ENCODE data around the gene RGPD6.
"Not testable (repeated sequence)": the region's sequence is repeated elsewhere in the genome, so short reads cannot be mapped to it uniquely, and the experiment has no call there.

Gene RGPD6

GRCh38 chr2:110481200-110481599 lies 95.8 kb downstream of the RGPD6 start:
- DNase-seq (ENCODE audit: low read depth), result not testable (repeated sequence)

- not testable (repeated sequence) for DNase-seq (ENCODE audit: low read depth)
These were observed 96.9 kb downstream of the RGPD6 start for GRCh38 chr2:110480084-110480483.

GRCh38 chr2:110477370-110477769 lies 99.7 kb downstream of the RGPD6 start:
- not testable (repeated sequence) for DNase-seq (ENCODE audit: low read depth)

GRCh38 chr2:110476952-110477351 lies 100.1 kb downstream of the RGPD6 start:
- DNase-seq (ENCODE audit: low read depth), result not testable (repeated sequence)

- DNase-seq (ENCODE audit: low read depth), result not testable (repeated sequence)
These were observed 101.2 kb downstream of the RGPD6 start for GRCh38 chr2:110475627-110476359.

- not testable (repeated sequence) for DNase-seq (ENCODE audit: low read depth)
These were observed 102.1 kb downstream of the RGPD6 start for GRCh38 chr2:110474898-110475297.

- DNase-seq (ENCODE audit: low read depth), result not testable (repeated sequence)
These were observed 104.0 kb downstream of the RGPD6 start for GRCh38 chr2:110473059-110473358.

GRCh38 chr2:110472171-110473058 lies 104.6 kb downstream of the RGPD6 start, which contains the start of gene LIMS4:
Gene LIMS4, minus strand, starts transcription at chr2:110472816. Its CDS starts 38 bp downstream, at chr2:110472778.
- DNase-seq (ENCODE audit: low read depth), result not testable (repeated sequence)

- DNase-seq (ENCODE audit: low read depth), result not testable (repeated sequence)
These were observed 108.1 kb downstream of the RGPD6 start for GRCh38 chr2:110468921-110469320.

- not testable (repeated sequence) for DNase-seq (ENCODE audit: low read depth)
These were observed 111.7 kb downstream of the RGPD6 start for GRCh38 chr2:110465312-110465711.

Data from amniotic epithelial cell (primary cell).